Right forelimb (tissue), 1 donor: ENCODE results near the gene CHD5.

ENCODE experiments used
- DNase-seq: peaks from one replicate; pipeline ENCODE4 v3.0.0-alpha.2; 2018

Gene CHD5

DNA sequence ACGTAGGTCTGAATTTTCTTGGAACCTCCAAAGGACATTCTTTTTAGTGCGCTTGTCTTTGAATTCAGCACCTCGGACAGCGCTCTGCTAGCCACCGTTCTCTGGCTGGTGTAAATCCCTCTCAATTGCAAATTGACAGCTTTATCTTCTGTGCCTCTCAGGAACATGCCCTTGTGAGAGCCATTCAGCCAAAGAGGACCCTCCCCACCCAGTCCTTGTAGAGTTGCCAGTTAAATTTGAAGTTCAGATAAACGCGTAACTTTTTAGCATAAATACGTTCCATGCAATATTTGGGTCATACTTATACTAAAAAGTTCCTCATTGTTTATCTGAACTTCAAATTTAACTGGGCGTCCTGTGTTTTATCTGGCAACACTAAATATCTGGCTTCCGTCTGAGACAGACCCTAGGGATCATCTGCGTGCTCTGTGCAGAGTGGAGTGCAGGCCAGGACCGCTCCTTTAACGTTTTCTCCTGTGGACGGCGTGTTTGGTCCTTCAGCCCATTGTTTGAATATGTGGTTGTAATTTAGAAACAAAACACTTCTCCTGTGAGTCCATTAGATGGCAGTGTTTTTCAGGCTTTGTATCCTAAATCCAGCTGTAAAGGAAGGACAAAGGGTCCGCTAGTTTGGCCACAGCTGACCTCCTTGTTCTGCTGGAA, 127.4 kb downstream of the CHD5 start:
- DNase-seq: peak; percentile 82
